GM08714 (cell line): ENCODE measurements around the gene MUCL3.
"Not testable (repeated sequence)": the region's sequence is repeated elsewhere in the genome, so short reads cannot be mapped to it uniquely, and the experiment has no call there.

ENCODE experiments used
- H3K4me3 ChIP-seq: fragments of 200-500 bp; sonication (Bioruptor generic); 2 replicates; pipeline ENCODE4 v1.5.1; 2014; ENCODE audit warnings: mild to moderate bottlenecking, low read length, inconsistent platforms
- ZNF274 ChIP-seq: IDR thresholded peaks from 2 replicates; pipeline ENCODE4 v1.6.1; 2012; ENCODE audit warnings: mild to moderate bottlenecking, low read depth, low read length

Gene MUCL3

DNA sequence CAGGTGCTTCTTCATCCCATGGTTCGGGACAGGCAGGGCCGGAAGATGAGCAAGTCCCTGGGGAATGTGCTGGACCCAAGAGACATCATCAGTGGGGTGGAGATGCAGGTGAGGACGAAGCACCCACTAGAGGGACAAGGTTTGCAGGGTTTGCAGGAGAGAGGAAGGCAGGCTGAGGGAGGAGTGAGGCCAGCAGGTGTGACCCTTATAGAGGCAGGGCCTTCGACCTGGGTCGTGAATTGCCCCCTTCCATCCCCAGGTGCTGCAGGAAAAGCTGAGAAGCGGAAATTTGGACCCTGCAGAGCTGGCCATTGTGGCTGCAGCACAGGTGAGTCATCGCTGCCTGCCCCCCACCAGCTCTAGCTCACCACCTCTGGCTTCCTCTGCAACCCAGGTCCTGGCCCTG, 18.3 kb upstream of the MUCL3 start:
- no peak for TF ChIP-seq ZNF274
- no peak overlapping the region for H3K4me3 ChIP-seq

DNA sequence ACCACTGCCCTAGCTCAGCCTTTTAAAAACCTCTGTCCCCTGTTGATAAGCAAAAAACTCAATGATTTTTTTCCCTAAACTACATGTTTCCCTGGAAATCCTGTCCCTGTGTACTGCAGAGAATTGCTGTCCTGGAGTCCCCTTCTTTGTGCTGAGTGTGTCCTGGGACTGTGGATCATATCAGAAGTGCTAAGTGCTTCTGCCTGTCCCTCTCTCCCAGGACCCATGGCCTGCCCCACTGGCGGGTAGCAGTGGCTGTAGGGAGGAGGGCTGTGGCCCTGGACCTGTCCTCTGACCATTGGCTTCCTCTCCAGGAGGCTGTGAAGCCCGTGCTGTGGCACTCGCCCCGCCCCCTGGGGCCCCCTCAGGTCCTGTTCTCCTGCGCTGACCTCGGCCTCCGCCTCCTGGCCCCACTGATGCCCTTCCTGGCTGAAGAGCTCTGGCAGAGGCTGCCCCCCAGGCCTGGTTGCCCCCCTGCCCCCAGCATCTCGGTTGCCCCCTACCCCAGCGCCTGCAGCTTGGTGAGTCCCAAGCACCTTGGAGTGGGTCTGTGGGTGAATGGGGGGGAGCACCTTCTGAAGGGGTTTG, 16.6 kb upstream of the MUCL3 start:
- not testable (repeated sequence) for H3K4me3 ChIP-seq

DNA sequence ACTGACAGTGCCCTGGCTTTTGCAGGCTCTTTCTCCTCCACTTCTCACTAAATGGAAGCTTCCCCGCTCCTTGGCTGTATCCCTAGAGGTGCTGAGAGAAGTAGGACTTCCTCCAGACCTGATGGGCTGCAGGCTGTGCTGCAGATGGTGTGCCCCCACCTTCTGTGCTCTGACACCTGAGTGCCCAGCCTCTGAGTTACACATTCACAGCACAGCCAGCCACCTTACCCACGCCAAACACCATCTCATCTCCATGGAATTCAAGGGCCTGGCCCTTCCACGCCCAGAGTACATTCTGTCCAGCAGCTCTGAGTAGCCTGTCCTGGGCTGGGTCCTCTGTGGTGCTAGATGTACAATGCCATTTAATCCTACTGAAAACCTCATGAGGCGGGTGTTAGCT, 14.1 kb upstream of the MUCL3 start:
- no peak overlapping the region for H3K4me3 ChIP-seq
- no peak for TF ChIP-seq ZNF274

DNA sequence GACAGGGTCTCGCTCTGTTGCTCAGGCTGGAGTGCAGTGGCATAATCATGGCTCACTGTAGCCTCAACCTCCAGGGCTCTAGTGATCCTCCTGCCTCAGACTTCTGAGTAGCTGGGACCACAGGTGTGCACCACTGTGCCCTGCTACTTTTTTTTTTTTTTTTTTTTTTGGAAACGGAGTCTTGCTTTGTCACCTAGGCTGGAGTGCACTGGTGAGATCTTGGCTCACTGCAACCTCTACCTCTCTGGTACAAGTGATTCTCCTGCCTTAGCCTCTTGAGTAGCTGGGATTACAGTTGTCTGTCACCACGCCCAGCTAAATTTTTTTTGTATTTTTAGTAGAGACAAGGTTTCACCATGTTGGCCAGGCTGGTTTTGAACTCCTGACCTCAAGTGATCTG, 13.7 kb upstream of the MUCL3 start:
- not testable (repeated sequence) for H3K4me3 ChIP-seq

DNA sequence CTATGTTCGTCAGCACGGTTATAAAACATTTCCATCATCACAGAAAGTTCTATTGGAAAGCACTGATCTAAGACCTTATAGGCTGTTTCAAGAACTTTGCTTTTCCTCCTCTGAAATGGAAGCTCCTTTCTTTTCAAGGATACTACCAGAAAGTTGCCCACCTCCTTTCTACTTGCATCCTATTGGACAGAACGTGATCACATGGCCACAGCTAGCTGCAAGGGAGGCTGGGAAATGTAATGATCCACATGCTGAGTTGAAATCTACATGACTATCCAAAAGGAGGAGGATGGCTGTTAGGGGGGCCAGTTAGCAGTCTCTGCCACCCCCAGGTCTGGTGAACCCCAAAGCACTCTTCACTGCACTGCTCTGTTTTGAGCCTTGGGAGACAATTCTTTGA, 12.1 kb upstream of the MUCL3 start:
- H3K4me3 ChIP-seq: no peak overlapping the region
- no peak for TF ChIP-seq ZNF274

DNA sequence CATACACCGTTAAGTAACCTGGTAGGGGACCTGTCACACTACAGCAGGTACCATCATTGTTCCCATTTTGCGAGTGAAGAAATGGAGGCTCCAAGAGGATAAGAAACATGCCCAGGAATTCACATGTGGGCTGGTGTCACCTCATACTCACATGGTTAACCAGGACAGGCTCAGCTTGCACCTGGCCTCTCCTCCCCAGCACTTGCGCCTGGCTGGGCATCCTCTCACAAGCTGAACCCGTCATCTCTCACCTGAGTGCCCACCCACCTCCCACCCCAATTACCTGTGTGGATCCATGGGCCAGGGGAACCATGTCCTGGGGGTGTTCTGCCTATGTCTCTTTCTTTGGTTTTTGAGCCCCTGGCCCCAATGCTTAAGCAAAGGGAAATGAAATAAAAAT, 10.3 kb upstream of the MUCL3 start:
- H3K4me3 ChIP-seq: no peak overlapping the region
- no peak for TF ChIP-seq ZNF274

DNA sequence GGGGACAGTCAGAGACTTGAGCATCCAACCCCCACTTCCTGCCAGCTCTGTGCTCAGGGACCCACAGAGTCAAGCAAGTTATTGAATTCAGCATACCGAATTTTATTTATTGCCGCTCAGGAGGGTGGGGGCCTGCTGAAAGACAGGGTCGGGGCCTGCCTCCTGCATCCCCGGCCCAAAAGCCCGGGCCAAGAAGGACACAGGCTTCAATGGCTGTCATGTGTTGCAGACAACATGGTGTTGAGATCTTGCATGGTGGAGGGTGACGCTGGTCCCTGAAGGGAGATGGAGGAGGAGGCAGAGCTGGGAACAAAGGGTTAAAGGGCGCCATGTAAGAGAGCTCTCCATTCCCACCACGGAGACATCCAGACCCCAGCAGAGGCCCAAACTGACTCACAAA, 9.5 kb upstream of the MUCL3 start:
- no peak overlapping the region for H3K4me3 ChIP-seq
- no peak for TF ChIP-seq ZNF274

DNA sequence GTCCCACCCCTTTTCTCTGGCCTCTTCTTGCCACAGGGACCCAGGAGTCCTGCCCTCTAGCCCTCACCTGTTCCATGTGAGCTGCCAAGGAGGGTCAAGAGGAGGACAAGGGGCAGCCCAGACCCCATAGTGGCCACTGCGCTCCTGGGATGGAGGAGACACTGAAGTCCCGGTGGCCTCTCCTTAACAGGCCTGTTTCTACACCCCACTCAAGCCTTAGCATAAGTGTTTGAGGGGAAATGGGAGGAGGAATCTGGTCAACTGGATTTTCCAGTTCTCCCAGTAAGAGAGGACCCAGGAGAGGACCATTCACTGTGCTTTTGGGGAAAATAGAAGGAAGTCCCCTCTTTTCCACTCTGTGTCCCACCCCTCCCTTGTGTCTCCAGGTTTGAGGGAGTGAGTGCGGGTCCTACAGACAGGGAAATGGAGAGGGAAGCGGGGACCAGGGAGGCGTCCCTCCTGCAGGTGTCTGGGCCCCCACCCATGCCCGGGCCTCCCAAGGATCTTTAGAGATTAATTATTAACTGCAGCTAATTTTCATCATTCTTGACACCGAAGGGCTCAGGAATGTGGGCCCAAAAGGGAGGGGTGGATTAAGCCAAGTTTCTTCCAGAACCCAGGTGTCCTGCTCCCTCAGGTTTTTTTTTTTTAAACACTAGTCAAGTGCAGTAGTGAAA, 8.7 kb upstream of the MUCL3 start, which contains the start of gene SFTA2:
Gene SFTA2, minus strand, starts transcription at position 202 of the 677 bp plus-strand sequence. Its CDS starts 74 bp downstream, at position 128.
- no peak for TF ChIP-seq ZNF274
- H3K4me3 ChIP-seq: no peak within 1 kb of the TSS

DNA sequence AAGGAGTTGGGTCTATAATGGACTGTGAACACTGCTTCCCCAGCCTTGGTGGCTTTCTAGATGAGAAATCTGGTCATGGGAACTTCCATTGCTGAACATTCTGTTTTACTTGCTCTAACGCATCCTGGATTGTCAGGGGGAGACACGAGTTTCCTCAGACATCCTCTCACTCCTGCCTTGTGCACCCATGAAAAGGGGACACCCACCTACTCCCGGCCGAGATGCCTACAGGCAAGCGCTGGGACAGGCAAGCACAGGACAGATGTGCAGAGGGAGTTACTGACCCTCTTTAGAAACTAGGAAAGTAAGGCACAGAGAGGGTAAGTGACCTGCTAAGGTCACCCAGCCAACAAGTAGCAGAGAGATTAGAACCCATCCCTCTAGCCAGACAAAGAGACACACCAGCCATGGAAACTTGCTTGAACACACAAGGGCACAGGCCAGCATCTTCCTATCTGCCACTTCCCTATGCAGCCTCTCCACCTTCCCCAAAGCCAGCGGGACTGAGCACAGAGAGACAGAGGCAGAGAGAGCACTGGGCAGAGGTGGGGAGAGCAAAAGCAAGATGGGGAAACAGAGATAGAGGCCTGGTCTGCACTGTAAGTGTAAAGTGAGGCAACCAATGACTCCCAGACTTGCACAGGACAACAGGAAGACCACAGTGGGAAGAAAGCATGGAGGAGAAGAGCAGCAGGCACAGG, 8.0 kb upstream of the MUCL3 start:
- H3K4me3 ChIP-seq: no peak overlapping the region
- TF ChIP-seq ZNF274: no peak

DNA sequence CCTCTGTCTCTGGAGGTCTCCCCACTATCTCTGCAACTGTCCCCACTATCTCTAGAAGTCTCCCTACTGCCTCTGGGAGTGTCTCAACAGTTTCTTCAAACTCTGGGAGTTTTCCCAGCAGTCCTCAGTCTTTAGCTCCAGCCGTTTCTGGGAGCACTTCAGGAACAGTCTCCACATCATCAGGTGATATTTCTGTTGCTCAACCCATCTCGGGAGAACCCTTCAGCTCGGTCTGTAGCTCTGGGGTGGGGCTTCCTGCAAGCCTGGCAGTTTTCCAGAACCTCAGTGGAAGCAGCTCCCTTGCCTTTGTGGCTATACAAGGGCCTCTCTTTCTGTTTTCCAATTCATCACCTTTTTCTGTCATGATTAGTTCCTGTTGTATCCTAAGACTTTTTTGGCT, 5.8 kb upstream of the MUCL3 start:
- H3K4me3 ChIP-seq: no peak overlapping the region
- TF ChIP-seq ZNF274: no peak

DNA sequence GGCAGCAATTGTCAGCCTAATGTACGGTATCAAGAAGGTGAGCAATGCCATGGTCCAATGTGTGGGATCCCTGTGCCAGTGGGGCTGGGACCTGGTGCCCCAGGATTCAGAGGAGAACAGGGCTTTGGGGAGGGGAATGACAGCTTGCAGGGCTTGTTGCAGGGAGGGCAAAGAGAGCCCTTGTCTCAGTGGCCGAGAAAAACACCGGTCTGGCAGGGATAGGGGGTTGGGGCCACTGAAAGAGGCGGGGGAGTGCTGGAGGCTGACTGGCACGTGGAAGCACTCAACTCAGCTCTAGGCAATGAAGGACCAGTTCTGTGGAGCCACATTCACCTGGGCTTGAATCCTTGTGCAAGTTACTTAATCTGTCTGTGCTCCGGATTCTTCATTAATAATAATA, 3.5 kb upstream of the MUCL3 start:
- H3K4me3 ChIP-seq: no peak overlapping the region
- TF ChIP-seq ZNF274: no peak

DNA sequence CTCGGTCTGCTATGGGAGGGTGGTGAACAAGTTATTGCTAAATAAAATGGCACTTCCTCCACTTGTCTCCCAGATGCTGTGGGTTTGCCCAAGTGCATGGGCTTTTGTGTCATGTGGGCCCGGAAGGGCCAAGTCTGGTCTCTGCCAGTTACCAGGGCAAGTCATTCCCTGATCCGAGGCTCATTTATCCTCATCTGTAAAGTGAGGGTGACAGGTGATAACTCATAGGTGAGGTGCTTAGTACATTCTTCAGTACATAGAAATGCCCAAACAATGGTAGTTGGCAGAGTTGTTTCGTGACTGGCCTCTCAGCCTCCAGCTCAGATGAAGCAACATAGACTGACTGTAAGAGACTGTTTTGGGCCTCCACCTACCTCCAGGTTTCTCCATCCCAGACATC, 2.0 kb upstream of the MUCL3 start:
- no peak overlapping the region for H3K4me3 ChIP-seq
- TF ChIP-seq ZNF274: no peak

DNA sequence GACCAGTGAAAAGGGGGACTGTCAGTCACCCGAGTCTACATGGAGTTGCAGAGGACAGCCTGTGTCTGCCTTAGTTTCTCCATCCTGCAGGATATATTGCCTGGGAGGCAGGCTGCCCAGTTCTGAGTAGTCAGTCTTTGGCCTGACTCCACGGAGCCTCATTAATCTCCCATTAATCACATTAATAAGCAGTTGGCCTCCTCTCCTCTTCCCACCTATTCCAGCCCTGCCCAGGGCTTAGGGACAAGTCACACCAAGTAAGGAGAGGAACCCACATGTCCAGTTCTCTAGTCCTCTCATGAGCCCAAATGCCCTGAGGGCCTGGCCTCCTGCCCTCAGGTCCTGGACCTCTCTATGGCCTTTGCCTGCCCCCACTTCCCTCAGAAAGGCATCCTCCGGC, 1.3 kb upstream of the MUCL3 start:
- TF ChIP-seq ZNF274: no peak

DNA sequence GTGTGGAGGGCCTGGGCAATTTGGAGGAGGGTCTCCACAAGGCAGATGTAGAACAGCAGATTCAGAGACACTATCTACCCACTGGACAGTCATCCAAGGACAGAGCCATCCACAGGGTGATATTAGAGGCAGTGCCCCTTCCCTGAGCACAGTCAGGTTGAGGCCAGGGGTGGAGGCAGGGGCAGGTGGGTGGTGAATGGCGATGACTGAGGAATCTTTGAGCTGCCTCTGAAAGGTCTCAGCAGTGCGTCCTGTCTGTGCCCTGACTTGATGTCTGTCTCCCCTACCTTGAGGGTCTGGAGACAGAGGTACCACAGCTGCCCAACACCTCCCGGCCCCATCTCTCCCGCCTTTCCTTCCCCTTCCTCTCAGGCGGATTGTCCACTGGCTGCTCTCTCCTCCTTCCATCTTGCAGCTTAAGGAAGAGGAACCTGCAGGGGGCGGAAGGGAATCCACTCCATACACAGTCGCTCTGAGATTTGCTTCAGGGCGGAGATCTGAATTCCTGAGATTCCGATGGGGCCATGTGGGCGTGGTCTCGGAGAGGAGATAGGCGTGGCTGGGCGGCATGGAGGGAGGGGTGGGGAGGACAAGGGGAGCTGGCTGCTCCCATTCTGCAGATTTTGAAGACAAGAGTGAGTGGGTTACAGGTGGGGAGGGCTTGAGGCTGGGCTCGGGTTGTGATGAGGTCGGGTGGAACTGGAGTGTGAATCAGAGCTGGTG, 1.7 kb downstream of the MUCL3 start:
- no peak overlapping the region for H3K4me3 ChIP-seq
- TF ChIP-seq ZNF274: no peak

More for the DNA sequence above, 1.3 kb upstream of the MUCL3 start:
- H3K4me3 ChIP-seq: no peak overlapping the region

DNA sequence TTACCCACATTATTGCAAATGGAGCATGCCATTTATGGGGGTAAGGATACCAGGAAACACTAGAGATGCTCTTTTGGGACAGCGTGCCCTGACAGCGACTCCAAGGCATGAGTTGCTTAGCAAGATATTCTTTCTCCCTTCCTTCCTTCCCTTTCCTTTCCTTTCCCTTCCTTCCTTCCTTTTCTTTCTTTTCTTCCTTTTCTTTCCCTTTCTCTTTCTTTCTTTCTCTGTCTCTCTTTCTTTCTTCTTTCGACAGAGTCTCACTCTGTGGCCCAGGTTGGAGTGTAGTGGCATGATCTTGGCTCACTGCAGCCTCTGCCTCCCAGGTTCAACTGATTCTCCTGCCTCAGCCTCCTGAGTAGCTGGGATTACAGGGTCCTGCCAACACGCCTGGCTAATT, 3.3 kb downstream of the MUCL3 start:
- no peak for TF ChIP-seq ZNF274
- H3K4me3 ChIP-seq: no peak overlapping the region
